ENCODE results near the gene RPS21.

RPS21 gene

DNA sequence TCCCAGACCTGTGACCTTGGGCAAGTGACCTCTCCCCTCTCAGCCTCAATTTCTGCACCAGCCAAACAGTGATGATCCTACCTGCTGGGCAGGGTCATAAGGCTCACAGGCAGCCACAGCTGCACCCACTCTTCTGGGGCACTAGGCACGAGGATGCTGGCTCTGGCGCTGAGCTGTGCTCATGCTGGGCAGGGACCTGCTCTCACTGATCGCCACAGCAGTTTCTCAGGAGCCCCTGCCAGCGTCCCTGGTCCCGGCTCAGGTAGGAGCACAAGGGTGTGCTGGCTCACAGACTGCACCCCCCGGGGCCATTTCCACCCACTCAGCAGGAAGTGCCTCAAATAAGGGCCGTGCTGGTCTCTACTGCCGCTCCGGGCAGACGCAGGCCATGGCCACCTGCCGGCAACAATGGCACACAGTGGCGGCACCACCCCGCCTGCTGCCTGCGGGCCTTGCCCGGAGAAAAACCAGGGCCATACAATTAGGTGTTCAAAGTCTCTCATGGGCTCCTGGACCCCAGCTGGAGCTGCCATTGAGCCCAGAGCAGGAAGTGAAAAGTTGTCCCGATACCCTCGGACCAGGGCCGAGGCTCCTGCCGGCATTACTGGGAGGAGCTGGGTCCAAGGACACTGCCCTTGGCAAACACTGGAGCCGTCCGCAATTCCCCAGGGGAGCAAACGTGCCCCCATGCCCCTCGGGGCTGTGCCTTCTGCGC, 24.7 kb downstream of the RPS21 start:
- DNase-seq (ENCODE audit: low read depth in 1 of 2, low spot score in 1 of 2): no peak
- TF ChIP-seq POLR2AphosphoS5 (IDR thresholded peaks at IDR 0.05; ENCODE audit: low read depth): no peak
- TF ChIP-seq, protein P1, sequence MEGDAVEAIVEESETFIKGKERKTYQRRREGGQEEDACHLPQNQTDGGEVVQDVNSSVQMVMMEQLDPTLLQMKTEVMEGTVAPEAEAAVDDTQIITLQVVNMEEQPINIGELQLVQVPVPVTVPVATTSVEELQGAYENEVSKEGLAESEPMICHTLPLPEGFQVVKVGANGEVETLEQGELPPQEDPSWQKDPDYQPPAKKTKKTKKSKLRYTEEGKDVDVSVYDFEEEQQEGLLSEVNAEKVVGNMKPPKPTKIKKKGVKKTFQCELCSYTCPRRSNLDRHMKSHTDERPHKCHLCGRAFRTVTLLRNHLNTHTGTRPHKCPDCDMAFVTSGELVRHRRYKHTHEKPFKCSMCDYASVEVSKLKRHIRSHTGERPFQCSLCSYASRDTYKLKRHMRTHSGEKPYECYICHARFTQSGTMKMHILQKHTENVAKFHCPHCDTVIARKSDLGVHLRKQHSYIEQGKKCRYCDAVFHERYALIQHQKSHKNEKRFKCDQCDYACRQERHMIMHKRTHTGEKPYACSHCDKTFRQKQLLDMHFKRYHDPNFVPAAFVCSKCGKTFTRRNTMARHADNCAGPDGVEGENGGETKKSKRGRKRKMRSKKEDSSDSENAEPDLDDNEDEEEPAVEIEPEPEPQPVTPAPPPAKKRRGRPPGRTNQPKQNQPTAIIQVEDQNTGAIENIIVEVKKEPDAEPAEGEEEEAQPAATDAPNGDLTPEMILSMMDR (IDR thresholded peaks at IDR 0.05; ENCODE audit: insufficient read depth, low read length): no peak
- TF ChIP-seq SPI1 (IDR thresholded peaks at IDR 0.05; ENCODE audit: borderline replicate concordance, low read depth): no peak
- TF ChIP-seq GABPA (IDR thresholded peaks at IDR 0.05; ENCODE audit: low read depth): no peak
- H3K27ac ChIP-seq (replicated peaks): no peak overlapping the region

GRCh38 chr20:62412194-62413024, 25.5 kb downstream of the RPS21 start:
- Histone ChIP-seq H3K27ac (replicated peaks) (no peak overlapping the region), H3K4me3 (replicated peaks; ENCODE audit: insufficient read depth, low read length) (no peak overlapping the region), H3K27me3 (ENCODE audit: insufficient read depth, poor library complexity, severe bottlenecking) (peaks cover 5% of the 10 kb centered on the region)
- no peak for DNase-seq (ENCODE audit: low read depth in 1 of 2, low spot score in 1 of 2)
- no peak for TF ChIP-seq REST (IDR thresholded peaks at IDR 0.05; ENCODE audit: insufficient replicate concordance, low read depth)
- TF ChIP-seq GABPA (IDR thresholded peaks at IDR 0.05; ENCODE audit: low read depth): no peak
- TF ChIP-seq SPI1 (IDR thresholded peaks at IDR 0.05; ENCODE audit: borderline replicate concordance, low read depth): no peak
- no peak for TF ChIP-seq POLR2AphosphoS5 (IDR thresholded peaks at IDR 0.05; ENCODE audit: low read depth)
- TF ChIP-seq, protein P1 (IDR thresholded peaks at IDR 0.05; ENCODE audit: insufficient read depth, low read length): no peak

More for the DNA sequence above, 24.7 kb downstream of the RPS21 start:
- peaks cover 4% of the 10 kb centered on the region for H3K27me3 ChIP-seq (ENCODE audit: insufficient read depth, poor library complexity, severe bottlenecking)
- H3K4me3 ChIP-seq (replicated peaks; ENCODE audit: insufficient read depth, low read length): no peak overlapping the region

DNA sequence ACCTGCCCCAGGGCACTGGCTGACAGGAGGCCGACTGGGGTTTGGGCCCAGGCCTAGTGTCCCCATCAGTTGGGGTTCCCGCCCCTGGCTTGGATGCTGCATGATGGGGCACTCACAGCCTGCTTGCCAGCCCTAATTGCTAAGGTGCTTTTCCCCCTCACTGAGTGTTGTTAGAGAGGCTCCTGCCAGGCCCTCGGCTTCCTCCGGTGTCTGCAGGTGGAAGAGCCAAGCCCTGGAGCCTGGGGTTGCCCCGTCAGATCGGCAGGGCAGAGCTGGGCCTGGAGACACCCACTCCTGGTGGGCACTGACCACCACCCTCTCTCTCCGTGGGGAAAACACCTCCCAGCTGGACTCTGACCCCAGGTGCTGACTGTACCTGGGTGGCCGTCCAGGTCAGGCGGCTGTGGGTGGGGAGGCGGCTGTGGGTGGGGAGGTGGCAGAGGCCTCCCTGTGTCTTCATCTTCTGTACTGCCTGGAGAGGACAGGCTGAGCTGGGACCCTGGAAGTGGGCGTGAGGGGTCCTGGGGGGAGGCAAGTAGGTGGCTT, 26.2 kb downstream of the RPS21 start:
- Histone ChIP-seq H3K27me3 (ENCODE audit: insufficient read depth, poor library complexity, severe bottlenecking) (peaks cover 6% of the 10 kb centered on the region), H3K27ac (replicated peaks) (no peak overlapping the region), H3K4me3 (replicated peaks; ENCODE audit: insufficient read depth, low read length) (no peak overlapping the region)
- no peak for DNase-seq (ENCODE audit: low read depth in 1 of 2, low spot score in 1 of 2)
- TF ChIP-seq REST (IDR thresholded peaks at IDR 0.05; ENCODE audit: insufficient replicate concordance, low read depth) (no peak), SPI1 (IDR thresholded peaks at IDR 0.05; ENCODE audit: borderline replicate concordance, low read depth) (no peak), POLR2AphosphoS5 (IDR thresholded peaks at IDR 0.05; ENCODE audit: low read depth) (no peak), GABPA (IDR thresholded peaks at IDR 0.05; ENCODE audit: low read depth) (no peak)
- TF ChIP-seq, protein P1 (IDR thresholded peaks at IDR 0.05; ENCODE audit: insufficient read depth, low read length): no peak
